GM18861 (cell line): ENCODE data around the gene POTEC.
"Not testable (repeated sequence)": the region's sequence is repeated elsewhere in the genome, so short reads cannot be mapped to it uniquely, and the experiment has no call there.

Experiments used
- ATAC-seq: cut with Tn5 transposase; IDR thresholded peaks from one replicate; pipeline ENCODE4 v1.9.1; 2021; ENCODE audit not compliant: unreplicated experiment

Gene POTEC

DNA sequence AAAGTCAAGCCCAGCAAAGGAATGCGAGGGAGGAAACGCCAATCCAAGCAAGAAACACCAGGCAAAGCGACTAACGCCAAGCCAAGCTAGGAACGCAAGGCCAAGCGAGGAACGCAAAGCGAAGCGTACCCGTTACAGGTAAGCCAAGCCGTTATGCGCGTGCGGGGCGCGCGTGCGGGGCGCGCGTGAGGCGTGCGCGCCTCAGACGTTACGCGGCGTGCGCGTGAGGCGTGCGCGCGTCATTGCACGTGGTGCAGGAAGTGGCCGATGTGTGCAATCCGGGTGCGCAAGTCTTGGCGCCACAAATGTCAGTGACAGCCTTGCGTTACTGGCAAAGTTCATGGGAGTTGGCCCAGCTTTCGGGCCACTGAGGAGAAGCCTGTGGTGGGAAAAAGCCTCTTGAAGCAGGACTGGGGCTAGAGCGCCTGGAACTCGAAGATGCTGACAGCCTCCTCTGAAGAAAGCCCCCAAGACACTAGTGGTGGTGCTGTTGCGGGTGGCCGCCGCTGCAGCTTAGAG is at the start of gene POTEC:
POTEC (minus strand) TSS at position 155 of the 519 bp plus-strand sequence. CDS start 454 bp downstream, outside the sequence.
- ATAC-seq, result not testable (repeated sequence)

DNA sequence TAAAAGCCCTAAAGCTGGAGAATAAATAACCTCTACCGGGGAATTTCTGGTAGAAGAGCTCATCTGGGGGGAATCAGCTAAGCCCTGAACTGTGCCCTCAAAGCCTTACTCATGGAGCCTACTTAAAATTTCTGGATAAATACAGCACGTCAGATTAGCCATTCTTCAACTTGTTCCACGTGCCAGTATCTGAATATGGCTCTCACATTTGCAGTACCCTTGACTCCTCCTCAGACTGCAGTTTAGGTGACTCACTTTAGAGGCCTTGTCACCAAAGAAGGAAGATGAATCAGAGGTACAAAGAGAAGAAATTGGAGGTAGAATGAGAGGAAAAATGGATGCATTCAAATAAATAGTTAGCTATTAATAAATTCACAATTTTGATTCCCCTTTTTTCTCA is 34.6 kb upstream of the POTEC start:
- ATAC-seq, result no peak

DNA sequence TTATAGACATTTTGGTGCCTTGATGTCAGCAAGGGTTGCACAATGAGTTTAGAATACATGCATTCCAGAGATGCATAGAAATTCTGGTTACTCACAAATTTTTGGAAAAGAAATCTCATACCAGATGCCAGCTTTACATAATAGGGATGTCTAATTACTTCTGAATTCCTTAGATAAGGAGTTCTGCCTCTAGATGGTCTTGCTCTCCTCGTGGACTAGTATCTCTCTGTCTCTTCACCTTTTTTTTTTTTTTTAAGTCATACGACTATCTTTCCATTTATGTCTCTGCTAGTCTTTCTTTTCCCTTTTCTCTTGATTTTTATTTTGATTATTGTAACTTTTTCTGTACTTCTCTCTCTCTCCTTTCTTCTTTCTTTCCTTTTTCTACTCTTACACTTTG is 16.1 kb upstream of the POTEC start:
- ATAC-seq, result not testable (repeated sequence)

GRCh38 chr18:14531659-14532058 is 11.7 kb downstream of the POTEC start:
- ATAC-seq, result not testable (repeated sequence)

GRCh38 chr18:14510707-14511106 is 32.7 kb downstream of the POTEC start:
- not testable (repeated sequence) for ATAC-seq

DNA sequence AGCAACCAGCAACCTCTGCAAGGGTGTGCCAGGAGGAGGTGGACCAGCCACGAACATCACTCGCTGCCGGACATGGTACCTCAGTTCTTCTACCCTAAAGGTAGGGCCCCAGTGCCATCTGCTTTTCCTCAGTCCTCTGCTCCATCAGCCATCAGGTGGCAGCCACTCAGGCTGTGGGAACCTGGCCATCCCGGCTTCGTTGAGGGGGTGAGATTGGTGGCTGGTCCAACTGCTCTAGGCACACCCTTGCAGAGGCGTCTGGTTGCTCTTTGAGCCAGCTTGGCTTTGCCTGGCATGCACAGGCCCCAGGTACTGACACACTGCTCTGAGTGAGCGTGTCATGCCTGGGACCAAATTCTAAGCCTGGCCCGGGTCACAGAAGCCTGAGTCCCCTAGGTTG is 39.7 kb downstream of the POTEC start:
- ATAC-seq, result not testable (repeated sequence)

DNA sequence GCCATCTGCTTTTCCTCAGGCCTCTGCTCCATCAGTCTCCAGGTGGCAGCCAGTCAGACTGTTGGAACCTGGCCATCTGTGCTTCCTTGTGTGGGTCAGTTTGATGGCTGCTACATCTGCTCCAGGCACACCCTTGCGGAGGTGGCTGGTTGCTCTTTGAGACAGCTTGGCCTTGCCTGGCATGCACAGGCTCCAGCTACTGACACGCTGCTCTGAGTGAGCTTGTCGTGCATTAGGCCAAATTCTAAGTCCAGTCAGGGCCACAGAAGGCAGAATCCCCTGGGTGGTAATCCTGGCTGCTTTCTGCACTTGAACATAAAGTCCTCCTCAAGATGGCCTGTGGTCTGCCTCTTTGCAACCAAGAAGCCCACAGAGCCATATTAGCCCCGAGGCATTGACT is 41.5 kb downstream of the POTEC start:
- ATAC-seq, result not testable (repeated sequence)

DNA sequence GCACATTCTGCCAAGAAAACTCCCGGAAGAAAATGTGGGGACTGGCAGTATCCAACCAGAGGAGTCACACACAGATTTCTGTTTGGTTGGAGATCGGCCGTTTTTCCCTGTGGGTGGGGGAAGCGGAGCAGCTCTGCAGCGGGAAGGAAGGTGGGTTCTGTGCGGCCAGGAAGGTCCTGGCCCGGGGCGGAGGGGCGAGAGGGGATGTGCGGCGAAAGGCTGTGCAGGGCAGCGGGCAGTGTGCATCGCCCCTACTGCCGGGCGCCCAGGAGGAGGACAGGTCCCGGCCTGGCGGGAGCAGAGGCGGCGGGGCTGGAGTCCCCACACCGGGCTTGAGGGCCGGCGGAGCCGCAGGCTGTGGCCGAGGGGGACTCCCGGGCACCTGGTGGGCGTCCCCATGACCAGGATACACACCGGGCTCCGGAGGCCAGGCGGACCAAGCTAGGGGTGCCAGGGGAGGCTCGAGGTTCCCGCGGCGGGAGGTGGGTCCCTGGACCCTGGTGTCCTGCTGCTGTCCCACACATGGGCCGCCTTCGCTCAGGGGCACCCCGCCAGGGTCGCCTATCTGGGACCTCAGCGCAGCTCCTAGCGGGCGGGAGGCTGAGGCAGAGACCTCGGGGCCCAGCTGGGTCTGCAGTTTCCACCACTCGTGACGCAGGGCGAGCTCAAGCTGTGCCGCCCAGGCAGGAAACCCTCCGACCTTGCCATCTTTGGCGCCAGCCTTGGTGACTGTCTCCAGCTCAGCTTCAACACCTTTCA is 54.0 kb downstream of the POTEC start:
- not testable (repeated sequence) for ATAC-seq

GRCh38 chr18:14488789-14489188 is 54.6 kb downstream of the POTEC start:
- not testable (repeated sequence) for ATAC-seq

DNA sequence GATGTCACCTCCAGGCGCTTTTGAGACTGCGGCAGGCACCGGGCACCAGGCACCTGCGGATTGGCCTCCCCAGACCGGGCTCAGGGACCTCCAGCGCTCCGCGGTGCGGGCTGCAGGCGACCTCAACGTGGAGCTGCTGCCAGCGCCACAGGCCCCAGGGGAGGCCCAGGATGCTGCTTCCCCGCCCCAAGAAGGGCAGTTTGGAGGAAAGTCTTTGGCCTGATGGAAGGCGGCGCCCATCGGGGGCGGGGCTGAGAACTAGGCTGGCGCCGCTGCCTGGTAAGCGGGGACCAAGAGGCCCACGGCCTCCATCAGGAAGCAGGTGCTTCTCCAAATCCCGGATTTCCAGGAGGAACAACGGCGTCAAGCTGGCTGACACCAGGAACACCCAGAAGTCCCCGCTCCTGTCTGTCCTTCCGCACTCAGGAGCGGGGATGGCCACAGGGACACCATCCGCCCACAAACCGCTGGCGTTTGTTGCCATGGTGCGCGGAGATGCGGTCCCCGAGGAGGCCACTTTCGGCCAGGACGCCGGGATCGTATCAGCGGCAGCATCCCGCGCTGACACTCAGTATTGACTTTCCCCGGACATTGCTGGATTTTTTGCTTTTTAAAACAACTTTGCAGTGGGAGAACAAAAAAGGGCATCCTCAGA is 56.3 kb downstream of the POTEC start:
- ATAC-seq, result not testable (repeated sequence)

DNA sequence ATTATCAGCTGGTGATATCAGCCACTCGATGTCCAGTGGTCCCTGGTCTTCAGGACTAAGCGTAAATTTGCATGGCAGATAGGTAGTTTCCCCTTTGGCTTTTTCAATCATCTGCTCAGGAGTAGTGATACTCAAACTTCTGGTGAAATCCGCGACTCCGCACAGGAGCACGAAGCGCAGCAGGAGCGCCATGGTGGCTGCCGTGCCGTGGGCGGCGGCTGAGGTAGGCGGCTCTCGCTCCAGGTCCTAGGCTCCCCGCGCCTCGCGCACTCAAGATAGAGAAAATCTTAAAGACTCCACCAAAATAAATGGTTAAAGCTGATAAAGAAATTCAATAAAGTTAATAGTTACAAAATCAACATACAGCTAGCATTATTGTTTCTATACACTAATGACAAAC is 64.3 kb downstream of the POTEC start:
- not testable (repeated sequence) for ATAC-seq

DNA sequence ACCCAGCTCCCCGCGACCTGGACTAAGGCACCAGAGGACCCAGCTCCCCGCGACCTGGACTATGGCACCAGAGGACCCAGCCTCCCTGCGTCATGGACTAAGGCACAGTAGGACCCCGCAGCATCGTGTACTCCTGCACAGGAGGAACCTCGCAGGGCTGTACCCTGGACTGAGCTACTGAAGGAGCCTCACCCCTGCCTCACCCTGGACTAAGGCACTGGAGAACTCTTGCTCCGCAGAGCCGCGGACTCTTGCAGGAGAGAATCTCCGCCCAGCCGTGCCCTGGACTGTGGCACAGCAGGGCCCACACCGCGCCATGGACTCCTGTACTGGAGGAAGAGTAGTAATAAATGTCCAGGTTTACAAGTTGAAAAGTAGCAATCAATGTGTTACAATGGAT is 67.9 kb downstream of the POTEC start:
- ATAC-seq, result not testable (repeated sequence)

- not testable (repeated sequence) for ATAC-seq
Measured at GRCh38 chr18:14474752-14475151, 68.6 kb downstream of the POTEC start.

GRCh38 chr18:14474007-14474720 is 69.2 kb downstream of the POTEC start:
- ATAC-seq, result not testable (repeated sequence)

- not testable (repeated sequence) for ATAC-seq
Measured at GRCh38 chr18:14473250-14474006, 70.0 kb downstream of the POTEC start.

- ATAC-seq, result not testable (repeated sequence)
Measured at GRCh38 chr18:14471286-14471685, 72.1 kb downstream of the POTEC start.

DNA sequence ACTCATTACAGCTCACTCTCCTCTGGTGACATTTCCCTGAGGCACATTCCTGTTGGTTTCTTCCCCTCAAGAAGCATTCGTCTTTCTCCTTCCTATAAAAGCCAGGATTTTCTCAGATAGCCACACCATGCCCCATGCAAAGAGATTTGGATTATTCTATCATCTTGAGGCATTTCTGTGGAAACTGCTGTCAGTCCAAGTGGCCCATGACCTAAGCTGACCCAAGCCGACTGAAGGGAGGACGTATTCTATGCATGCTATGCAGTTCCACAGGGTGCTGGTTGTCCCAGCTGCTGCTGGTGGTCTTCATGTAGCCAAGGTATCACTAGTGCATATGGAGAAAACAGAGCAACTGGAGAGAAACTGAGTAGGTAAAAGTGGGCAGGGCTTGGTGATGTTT is 73.0 kb downstream of the POTEC start:
- not testable (repeated sequence) for ATAC-seq

GRCh38 chr18:14470046-14470445 is 73.4 kb downstream of the POTEC start:
- not testable (repeated sequence) for ATAC-seq

- not testable (repeated sequence) for ATAC-seq
Measured at GRCh38 chr18:14465989-14466388, 77.4 kb downstream of the POTEC start.
